ENCODE data around the gene CDY2A.
"Not testable (repeated sequence)": the region's sequence is repeated elsewhere in the genome, so short reads cannot be mapped to it uniquely, and the experiment has no call there.

The CDY2A gene

GRCh38 chrY:18025487-18025886 lies at the start of gene CDY2A:
Gene CDY2A (plus strand): TSS chrY:18025787. CDS start chrY:18026115, 328 bp downstream.
- DNase-seq: not testable (repeated sequence)

DNA sequence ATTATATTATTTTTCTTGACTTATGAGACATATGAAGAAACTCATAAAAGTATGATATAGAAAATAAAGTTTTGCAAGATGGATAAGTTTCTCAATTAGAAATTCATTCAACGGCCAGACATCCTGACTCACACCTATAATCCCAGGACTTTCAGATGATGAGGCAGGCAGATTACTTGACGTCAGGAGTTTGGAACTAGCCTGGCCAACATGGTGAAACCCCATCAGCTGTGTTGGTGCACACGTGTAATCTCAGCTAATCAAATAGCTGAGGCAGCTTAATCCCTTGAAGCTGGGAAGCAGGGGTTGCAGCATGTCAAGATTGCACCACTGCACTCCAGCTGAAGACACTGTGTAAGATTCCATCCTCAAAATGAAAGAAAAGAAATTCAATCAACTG lies 28.0 kb upstream of the CDY2A start:
- DNase-seq: not testable (repeated sequence)

DNA sequence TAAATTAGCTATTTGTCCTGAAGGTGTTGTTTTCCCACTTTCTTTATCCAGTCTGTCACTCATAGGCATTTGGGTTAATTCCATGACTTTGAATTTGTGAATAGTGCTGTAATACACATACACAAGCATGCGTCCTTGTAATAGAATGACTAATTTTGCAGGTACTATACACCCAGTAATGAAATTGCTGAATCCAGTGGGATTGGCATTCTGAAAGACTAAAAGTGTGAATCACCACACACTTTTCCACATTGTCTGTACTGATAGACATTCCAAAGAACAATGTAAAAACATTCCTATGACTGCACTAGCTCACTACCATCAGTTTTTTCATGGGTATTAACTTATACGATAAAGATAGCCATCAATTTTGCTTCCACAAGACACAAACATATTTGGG lies 27.3 kb upstream of the CDY2A start:
- DNase-seq: not testable (repeated sequence)

- not testable (repeated sequence) for DNase-seq
Measured at GRCh38 chrY:18023897-18024296, 1.7 kb upstream of the CDY2A start.

DNA sequence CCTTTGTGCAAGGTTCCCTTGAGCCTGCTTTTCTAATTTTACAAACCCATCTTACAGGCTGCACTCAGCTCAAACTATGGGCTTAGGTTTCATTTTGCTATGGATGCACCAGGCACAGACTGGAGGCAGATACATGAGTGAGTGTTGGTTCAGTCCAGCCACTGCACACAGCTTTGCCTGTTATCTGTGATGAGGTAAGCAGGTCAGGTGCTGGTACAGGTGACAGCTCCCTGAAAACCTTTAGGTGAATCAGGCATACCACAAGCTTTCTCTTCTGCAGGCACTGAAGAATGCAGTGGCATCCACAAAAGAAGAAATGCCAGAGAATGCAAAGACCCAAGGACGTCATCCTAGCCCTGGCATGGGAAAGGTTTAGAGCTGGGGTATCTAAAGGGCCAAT lies 3.3 kb downstream of the CDY2A start:
- not testable (repeated sequence) for DNase-seq

- not testable (repeated sequence) for DNase-seq
Measured at GRCh38 chrY:18030178-18030577, 4.6 kb downstream of the CDY2A start.

- DNase-seq: not testable (repeated sequence)
Measured at GRCh38 chrY:18034100-18034814, 8.7 kb downstream of the CDY2A start.

DNA sequence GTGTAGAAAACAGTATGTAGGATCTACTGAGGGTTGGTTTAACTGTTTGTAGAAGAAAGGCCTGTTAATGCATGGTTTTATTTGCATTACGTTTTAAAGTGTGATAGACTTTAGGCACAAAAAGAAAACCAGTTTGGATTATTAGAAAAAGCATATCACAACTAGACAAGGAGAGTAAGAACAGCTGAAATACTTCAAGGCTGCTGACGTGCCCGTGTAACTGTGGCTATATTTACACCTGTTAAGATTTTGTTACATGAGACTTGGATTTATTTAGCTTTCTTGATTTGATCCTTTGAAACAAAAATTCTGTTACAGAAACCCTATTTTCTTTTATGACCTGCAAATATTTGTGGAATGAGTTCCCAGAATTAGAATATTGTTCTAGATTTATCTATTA lies 9.3 kb downstream of the CDY2A start:
- DNase-seq: not testable (repeated sequence)

DNA sequence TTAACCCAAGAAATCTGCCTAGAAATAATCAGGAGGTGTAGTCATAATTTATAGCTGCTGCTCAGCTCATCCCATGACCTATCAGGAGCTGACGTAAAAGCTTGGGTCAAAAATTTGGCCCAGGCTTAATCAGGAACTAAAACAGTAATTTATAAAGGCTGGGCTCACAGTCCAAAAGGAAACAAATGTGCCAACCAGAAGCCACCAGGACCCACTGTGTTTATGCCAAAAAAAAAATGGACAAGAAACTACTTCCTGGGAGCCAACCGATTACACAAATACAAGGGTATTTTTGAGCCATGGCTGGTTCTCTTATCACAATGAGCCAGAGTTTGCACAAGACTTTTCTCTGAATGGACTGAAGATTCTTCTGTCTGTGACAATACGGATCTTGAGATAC lies 19.4 kb downstream of the CDY2A start:
- not testable (repeated sequence) for DNase-seq

GRCh38 chrY:18048149-18049040 lies 22.8 kb downstream of the CDY2A start:
- DNase-seq: not testable (repeated sequence)

DNA sequence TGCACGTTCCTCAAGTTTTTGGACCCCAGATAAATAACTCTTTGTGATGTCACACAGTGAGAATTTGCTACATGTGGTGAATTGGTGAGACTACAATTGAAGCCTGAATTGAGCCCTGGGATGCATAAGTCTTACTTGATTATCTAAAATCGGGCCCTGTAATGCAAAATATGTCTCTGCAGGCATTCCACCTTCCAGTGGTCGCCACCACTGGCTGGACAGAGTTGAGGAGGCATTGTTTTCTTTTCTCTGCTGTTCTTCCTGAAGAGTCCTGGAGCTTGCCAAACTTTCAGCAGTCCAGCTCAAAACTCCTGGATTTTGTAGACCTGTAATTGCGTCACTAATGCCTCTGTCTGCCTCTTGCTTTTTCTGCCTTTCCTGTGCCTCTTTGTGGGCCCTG lies 23.5 kb downstream of the CDY2A start:
- not testable (repeated sequence) for DNase-seq

GRCh38 chrY:18056473-18056872 lies 30.9 kb downstream of the CDY2A start:
- DNase-seq: not testable (repeated sequence)

DNA sequence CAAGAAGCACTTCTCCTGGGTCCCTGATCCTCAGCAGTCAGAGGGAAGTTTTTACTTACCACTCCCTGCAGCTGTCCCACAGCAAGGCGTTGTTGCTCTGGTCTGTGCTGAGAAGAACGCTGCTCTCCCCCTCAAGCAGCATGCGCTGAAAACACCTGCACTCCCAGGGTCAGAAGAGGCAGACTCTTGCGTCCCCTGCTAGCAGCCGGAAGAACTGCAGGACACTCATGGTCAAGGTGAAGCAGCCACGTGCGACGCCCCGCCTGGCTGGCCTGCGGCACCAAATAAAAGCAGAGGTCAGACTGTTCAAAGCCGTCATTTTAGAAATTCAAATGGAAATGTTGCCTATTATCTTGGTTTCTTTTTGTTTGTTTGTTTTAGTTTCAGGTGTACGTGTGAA lies 47.9 kb downstream of the CDY2A start:
- not testable (repeated sequence) for DNase-seq

Measured in KG1 (cell line).